Subcutaneous abdominal adipose tissue (tissue), 5 donors: Measurements from ENCODE around the gene NCKAP5.

Experiments
- H3K27ac ChIP-seq: one replicate; pipeline ENCODE4 v1.7.0; 2013; ENCODE audit warnings: low read depth, mild to moderate bottlenecking, inconsistent platforms, low read length, moderate library complexity
- H3K27me3 ChIP-seq, 5 donors: one replicate each; pipeline ENCODE4 v1.7.0; 2013; ENCODE audit warnings: low read length in 5 of 5, inconsistent platforms in 1 of 5; ENCODE audit not compliant: control insufficient read depth in 5 of 5, insufficient read depth in 4 of 5
- H3K36me3 ChIP-seq, 5 donors: one replicate each; pipeline ENCODE4 v1.7.0; 2013; ENCODE audit warnings: low read length in 5 of 5; ENCODE audit not compliant: control insufficient read depth in 5 of 5, insufficient read depth in 5 of 5
- H3K4me1 ChIP-seq, 5 donors: one replicate each; pipeline ENCODE4 v1.7.0; 2013; ENCODE audit warnings: low read length in 5 of 5, mild to moderate bottlenecking in 3 of 5, moderate library complexity in 1 of 5; ENCODE audit not compliant: control insufficient read depth in 5 of 5, insufficient read depth in 5 of 5
- H3K4me3 ChIP-seq, 5 donors: one replicate each; pipeline ENCODE4 v1.7.0; 2013; ENCODE audit warnings: low read length in 5 of 5, low read depth in 1 of 5
- H3K9ac ChIP-seq, 5 donors: one replicate each; pipeline ENCODE4 v1.7.0; 2013; ENCODE audit warnings: low read length in 5 of 5, mild to moderate bottlenecking in 4 of 5, moderate library complexity in 3 of 5
- H3K9me3 ChIP-seq, 5 donors: one replicate each; pipeline ENCODE4 v1.7.0; 2013; ENCODE audit warnings: low read length in 5 of 5; ENCODE audit not compliant: control insufficient read depth in 5 of 5
- donor health status: healthy.
- donor health status: healthy.
- donor health status: healthy.
- donor health status: healthy.
- donor health status: healthy.

NCKAP5 gene

GRCh38 chr2:132779206-132779721, 789.0 kb downstream of the NCKAP5 start:
- H3K27ac ChIP-seq = no peak overlapping the region
- H3K4me1 ChIP-seq = no peaks in the 10 kb centered on the region
- no peak overlapping the region for H3K4me3 ChIP-seq
- H3K9me3 ChIP-seq = no peaks in the 10 kb centered on the region
- no peak overlapping the region for H3K9ac ChIP-seq
- H3K36me3 ChIP-seq = no peaks in the 10 kb centered on the region
- no peaks in the 10 kb centered on the region for H3K27me3 ChIP-seq

- no peaks in the 10 kb centered on the region for H3K36me3 ChIP-seq
- H3K4me1 ChIP-seq = no peaks in the 10 kb centered on the region
- H3K9me3 ChIP-seq = no peaks in the 10 kb centered on the region
Measured at GRCh38 chr2:132776287-132776686, 792.0 kb downstream of the NCKAP5 start.

GRCh38 chr2:132774189-132774588, 794.1 kb downstream of the NCKAP5 start:
- H3K27me3 ChIP-seq = no peaks in the 10 kb centered on the region
- H3K4me3 ChIP-seq = no peak overlapping the region
- H3K36me3 ChIP-seq = no peaks in the 10 kb centered on the region
- H3K27ac ChIP-seq = no peak overlapping the region
- no peaks in the 10 kb centered on the region for H3K4me1 ChIP-seq
- H3K9me3 ChIP-seq = peaks cover 0 to 5% (median 0%) of the 10 kb centered on the region in 5 donors
- H3K9ac ChIP-seq = no peak overlapping the region

More at GRCh38 chr2:132776287-132776686, 792.0 kb downstream of the NCKAP5 start:
- Histone ChIP-seq H3K27me3 (no peaks in the 10 kb centered on the region), H3K27ac (no peak overlapping the region), H3K4me3 (no peak overlapping the region), H3K9ac (no peak overlapping the region)

GRCh38 chr2:132773331-132773730, 794.9 kb downstream of the NCKAP5 start:
- no peaks in the 10 kb centered on the region for H3K4me1 ChIP-seq
- H3K9me3 ChIP-seq = peaks cover 0 to 5% (median 0%) of the 10 kb centered on the region in 5 donors
- H3K9ac ChIP-seq = no peak overlapping the region
- H3K27ac ChIP-seq = no peak overlapping the region
- H3K27me3 ChIP-seq = no peaks in the 10 kb centered on the region
- H3K4me3 ChIP-seq = no peak overlapping the region
- H3K36me3 ChIP-seq = no peaks in the 10 kb centered on the region

GRCh38 chr2:132772340-132772739, 795.9 kb downstream of the NCKAP5 start:
- Histone ChIP-seq H3K4me3 (no peak overlapping the region), H3K27ac (no peak overlapping the region), H3K27me3 (no peaks in the 10 kb centered on the region), H3K36me3 (no peaks in the 10 kb centered on the region), H3K4me1 (no peaks in the 10 kb centered on the region), H3K9me3 (peaks cover 0 to 5% (median 0%) of the 10 kb centered on the region in 5 donors), H3K9ac (no peak overlapping the region)

- no peaks in the 10 kb centered on the region for H3K36me3 ChIP-seq
- peaks cover 0 to 5% (median 0%) of the 10 kb centered on the region in 5 donors for H3K9me3 ChIP-seq
- H3K4me3 ChIP-seq = no peak overlapping the region
- H3K27me3 ChIP-seq = no peaks in the 10 kb centered on the region
- no peaks in the 10 kb centered on the region for H3K4me1 ChIP-seq
- H3K27ac ChIP-seq = no peak overlapping the region
- H3K9ac ChIP-seq = no peak overlapping the region
Measured at GRCh38 chr2:132766573-132766972, 801.7 kb downstream of the NCKAP5 start.

GRCh38 chr2:132761437-132761836, 806.8 kb downstream of the NCKAP5 start:
- H3K9ac ChIP-seq = no peak overlapping the region
- H3K4me1 ChIP-seq = no peaks in the 10 kb centered on the region
- peaks cover 0 to 10% (median 0%) of the 10 kb centered on the region in 5 donors for H3K9me3 ChIP-seq
- no peaks in the 10 kb centered on the region for H3K27me3 ChIP-seq
- H3K27ac ChIP-seq = no peak overlapping the region
- no peaks in the 10 kb centered on the region for H3K36me3 ChIP-seq
- H3K4me3 ChIP-seq = no peak overlapping the region

GRCh38 chr2:132760971-132761370, 807.3 kb downstream of the NCKAP5 start:
- Histone ChIP-seq H3K27ac (no peak overlapping the region), H3K9me3 (peaks cover 0 to 10% (median 0%) of the 10 kb centered on the region in 5 donors), H3K4me3 (no peak overlapping the region), H3K27me3 (no peaks in the 10 kb centered on the region), H3K4me1 (no peaks in the 10 kb centered on the region), H3K36me3 (no peaks in the 10 kb centered on the region), H3K9ac (no peak overlapping the region)

- no peak overlapping the region for H3K4me3 ChIP-seq
- H3K9ac ChIP-seq = no peak overlapping the region
- peaks cover 0 to 10% (median 0%) of the 10 kb centered on the region in 5 donors for H3K9me3 ChIP-seq
- H3K4me1 ChIP-seq = no peaks in the 10 kb centered on the region
- no peaks in the 10 kb centered on the region for H3K36me3 ChIP-seq
- no peak overlapping the region for H3K27ac ChIP-seq
- no peaks in the 10 kb centered on the region for H3K27me3 ChIP-seq
Measured at GRCh38 chr2:132760405-132760804, 807.9 kb downstream of the NCKAP5 start.

GRCh38 chr2:132758995-132759394, 809.3 kb downstream of the NCKAP5 start:
- Histone ChIP-seq H3K9ac (no peak overlapping the region), H3K4me3 (no peak overlapping the region), H3K36me3 (no peaks in the 10 kb centered on the region), H3K27me3 (no peaks in the 10 kb centered on the region), H3K9me3 (peaks cover 0 to 10% (median 0%) of the 10 kb centered on the region in 5 donors), H3K27ac (no peak overlapping the region), H3K4me1 (no peaks in the 10 kb centered on the region)
